Right ventricle myocardium superior (tissue), 1 donor: ENCODE results near the gene CUTA. TPM values are rescaled to one million over a fixed set of nuclear protein-coding genes. Genes with fewer than 3 reads are reported as not detected.

Experiments
- ATAC-seq: fragments of 200-7000 bp; cut with Tn5 transposase; one replicate; pipeline ENCODE4 v1.9.1; 2020; ENCODE audit warnings: mild to moderate bottlenecking; ENCODE audit not compliant: poor library complexity
- DNase-seq: peaks from one replicate; pipeline ENCODE4 v3.0.0-alpha.2; 2020
- intact Hi-C: fragments of 100-400 bp; cut with DNase I; formaldehyde crosslinking; loops from one replicate; pipeline ENCODE4 v1.11.2; 2022
- total RNA-seq: library from RNA; stranded (reverse); fragmentation: NEBNext Ultra II Directional; extraction: Animal tissue kit (Norgen Biotek cat#: 25700); gene quantifications from one replicate; pipeline ENCODE4 v1.2.1, GENCODE V29; 2021
- donor health status: DM: no; HTN: yes; CAD: no; lungs with severe emphysema.

The CUTA gene
- total RNA-seq, 1 donor from 2014 or later = 102 TPM

GRCh38 chr6:33441457-33441856 is 23.6 kb upstream of the CUTA start:
- ATAC-seq (no peak), DNase-seq (no peak)
- intact Hi-C loops = no loop called here

- ATAC-seq (no peak), DNase-seq (no peak)
- intact Hi-C loops = no loop called here
Measured at GRCh38 chr6:33440649-33441309, 22.9 kb upstream of the CUTA start.

GRCh38 chr6:33439956-33440648 is 22.2 kb upstream of the CUTA start:
- ATAC-seq = no peak
- intact Hi-C loops = no loop called here

GRCh38 chr6:33438978-33439594 is 21.2 kb upstream of the CUTA start:
- no peak for ATAC-seq
- intact Hi-C loops = no loop called here
- no peak for DNase-seq

More at GRCh38 chr6:33439956-33440648, 22.2 kb upstream of the CUTA start:
- DNase-seq = no peak

- intact Hi-C loops = no loop called here
- ATAC-seq (no peak), DNase-seq (no peak)
Measured at GRCh38 chr6:33437666-33438065, 19.8 kb upstream of the CUTA start.

GRCh38 chr6:33434961-33435360 is 17.1 kb upstream of the CUTA start:
- no peak for DNase-seq
- intact Hi-C loops = no loop called here
- no peak for ATAC-seq

- intact Hi-C loops = no loop called here
- peak; percentile 71 for ATAC-seq
Measured at GRCh38 chr6:33433544-33434191, 15.8 kb upstream of the CUTA start.

GRCh38 chr6:33433001-33433543 is 15.2 kb upstream of the CUTA start:
- ATAC-seq (no peak), DNase-seq (no peak)
- intact Hi-C loops = no loop called here

More at GRCh38 chr6:33433544-33434191, 15.8 kb upstream of the CUTA start:
- no peak for DNase-seq

- DNase-seq (no peak), ATAC-seq (no peak)
Measured at GRCh38 chr6:33432546-33432945, 14.6 kb upstream of the CUTA start.

GRCh38 chr6:33431880-33432541 is 14.1 kb upstream of the CUTA start:
- intact Hi-C loops = no loop called here
- DNase-seq (no peak), ATAC-seq (no peak)

More at GRCh38 chr6:33432546-33432945, 14.6 kb upstream of the CUTA start:
- intact Hi-C loops = no loop called here

- DNase-seq (peak; percentile 68), ATAC-seq (no peak)
- intact Hi-C loops = no loop called here
Measured at GRCh38 chr6:33430991-33431879, 13.3 kb upstream of the CUTA start.

- intact Hi-C loops = no loop called here
- no peak for ATAC-seq
- no peak for DNase-seq
Measured at GRCh38 chr6:33430334-33430733, 12.4 kb upstream of the CUTA start.

GRCh38 chr6:33429750-33430052 is 11.8 kb upstream of the CUTA start:
- DNase-seq = no peak
- intact Hi-C loops = loop anchor here (10.0 kb wide), 1 partner anchor 145 kb away; no protein-coding TSS in a partner anchor
- no peak for ATAC-seq

GRCh38 chr6:33428966-33429749 is 11.3 kb upstream of the CUTA start:
- no peak for DNase-seq
- no peak for ATAC-seq
- intact Hi-C loops = loop anchor here (10.0 kb wide), 1 partner anchor 146 kb away; no protein-coding TSS in a partner anchor

GRCh38 chr6:33428224-33428965 is 10.5 kb upstream of the CUTA start:
- DNase-seq = peak; percentile 48
- ATAC-seq = no peak
- intact Hi-C loops = loop anchor here (10.0 kb wide), 1 partner anchor 146 kb away; no protein-coding TSS in a partner anchor

GRCh38 chr6:33427585-33428223 is 9.8 kb upstream of the CUTA start:
- peak; percentile 67 for DNase-seq
- intact Hi-C loops = loop anchor here (2.0 to 10.0 kb wide), 2 partner anchors 37 to 147 kb away; partner anchors contain the start of gene KIFC1
- ATAC-seq = peak; percentile 12
